K562 (cell line): ENCODE data around the gene ZNF816. TPM values are rescaled to one million over a fixed set of nuclear protein-coding genes. Genes with fewer than 3 reads are reported as not detected.
A peak's percentile ranks its signal among the peaks of the same experiment; 100 is the strongest.

Experiments
- CBX1 ChIP-seq: sonication (generic); IDR thresholded peaks from 2 replicates; pipeline ENCODE4 v1.6.1; 2016; ENCODE audit warnings: antibody characterized with exemption, low read depth, mild to moderate bottlenecking
- HMGN3 ChIP-seq: IDR thresholded peaks from 2 replicates; pipeline ENCODE4 v1.6.1; 2011; ENCODE audit warnings: borderline replicate concordance, low read depth, mild to moderate bottlenecking, mixed read lengths, low read length; ENCODE audit not compliant: insufficient read length; ENCODE audit errors: extremely low read depth
- HOMEZ ChIP-seq: fragments of 250-450 bp; sonication (Bioruptor Pico); IDR thresholded peaks from 2 replicates; pipeline ENCODE4 v1.4.0; 2020; ENCODE audit warnings: mild to moderate bottlenecking, moderate library complexity
- KDM5B ChIP-seq: fragments of 200-600 bp; sonication (generic); IDR thresholded peaks from 2 replicates; pipeline ENCODE4 v1.6.1; 2012; ENCODE audit warnings: low read depth, mild to moderate bottlenecking, moderate library complexity, low read length, control low read depth, inconsistent platforms; ENCODE audit not compliant: insufficient replicate concordance
- MXI1 ChIP-seq: IDR thresholded peaks from 2 replicates; pipeline ENCODE4 v1.6.1; 2011; ENCODE audit warnings: low read depth, mild to moderate bottlenecking, improper control_type of control experiment, low read length
- PHF8 ChIP-seq: fragments of 200-600 bp; sonication (generic); IDR thresholded peaks from 2 replicates; pipeline ENCODE4 v1.6.1; 2012; ENCODE audit warnings: mixed run types, mild to moderate bottlenecking, inconsistent platforms, low read length, moderate library complexity, borderline replicate concordance
- PRDM10 ChIP-seq: fragments of 450-650 bp; IDR thresholded peaks from 2 replicates; pipeline ENCODE4 v1.6.1; 2018; ENCODE audit not compliant: partially characterized antibody
- SIN3A ChIP-seq, 2 experiments: fragments of 150-350 bp in 1 of 2; IDR thresholded peaks; 2 replicates each; pipeline ENCODE4 v1.6.1; 2011 to 2016; ENCODE audit warnings: borderline replicate concordance in 2 of 2, low read depth in 2 of 2, low read length in 2 of 2, mild to moderate bottlenecking in 2 of 2, moderate library complexity in 2 of 2; ENCODE audit not compliant: control insufficient read depth in 1 of 2
- XRCC5 ChIP-seq: fragments of 200-400 bp; formaldehyde crosslinking; IDR thresholded peaks from 2 replicates; pipeline ENCODE4 v1.6.1; 2017; ENCODE audit warnings: low read depth, mild to moderate bottlenecking, low read length
- ZBTB40 ChIP-seq, 2 experiments: fragments of 450-650 bp in 1 of 2; sonication (generic) in 1 of 2; formaldehyde crosslinking in 1 of 2; IDR thresholded peaks; 2 replicates each; pipeline versions ENCODE4 v1.7.1 to v1.9.0; 2016 to 2022; ENCODE audit warnings: inconsistent platforms in 1 of 2, mild to moderate bottlenecking in 1 of 2, missing genetic modification reagents in 1 of 2
- polyA plus RNA-seq, 8 experiments: library from polyadenylated mRNA; depleted of rRNA in 4 of 8; stranded (reverse) in 5 of 8; unstranded in 3 of 8; fragments of >200 nt; fragmentation: Nextera tagmentation in 2 of 8; fragmentation: Illumina TruSeq in 1 of 8; extraction: Ambion mirVana in 2 of 8; extraction: Trizol in 1 of 8; gene quantifications; 2 replicates each; pipeline versions ENCODE4 v1.2.1 to v1.2.3, GENCODE V29; 2011 to 2014; ENCODE audit warnings: inconsistent platforms in 1 of 8, missing spikeins in 1 of 8
- total RNA-seq, 7 experiments: library from RNA; depleted of rRNA in 6 of 7; stranded (reverse); fragments of >200 nt in 6 of 7; fragmentation: Illumina TruSeq in 2 of 7; extraction: Trizol in 2 of 7; gene quantifications; 2 replicates each; pipeline versions ENCODE4 v1.2.1 to v1.2.3, GENCODE V29; 2011 to 2021; ENCODE audit warnings: low replicate concordance in 1 of 7

The ZNF816 gene
- total and polyA plus RNA-seq, 9 of the 15 experiments (the other 6 are each of a cell fraction or from before 2014, with no cell fraction given) = 8.6 to 23.4 (median 13.0) TPM

- peak; percentile 63 for TF ChIP-seq ZBTB40 (IDR thresholded peaks at IDR 0.05)
- TF ChIP-seq ZBTB40 (CRISPR knock-in tag; IDR thresholded peaks at IDR 0.05) = no peak
- peak; percentile 12 for TF ChIP-seq HMGN3
- TF ChIP-seq CBX1 = 0 out of 2 replicates have a peak, but pooled peaks have one; percentile 11
- 0 out of 2 replicates have a peak, but pooled peaks have one; percentile 38 for TF ChIP-seq MXI1
- TF ChIP-seq KDM5B = peak; percentile 83
- TF ChIP-seq XRCC5 = no peak
- TF ChIP-seq PRDM10 = peak; percentile 29
- TF ChIP-seq HOMEZ = no peak
- TF ChIP-seq SIN3A (IDR thresholded peaks at IDR 0.05; ENCODE audit: borderline replicate concordance in 2 of 2, control insufficient read depth in 1 of 2, low read depth in 2 of 2, low read length in 2 of 2) = peak; percentile 80 to 83; a peak in 3 of 4 replicates
- TF ChIP-seq PHF8 = peak; percentile 80
Observed at GRCh38 chr19:52962394-52963246, at the start of gene ZNF816 (continued).
